IPS-15b (cell line): ENCODE results near the gene PNMA1.
A peak's percentile ranks its signal among the peaks of the same experiment; 100 is the strongest.

ENCODE experiments used
- H3K27me3 ChIP-seq: one replicate; pipeline ENCODE4 v1.6.1; 2013; ENCODE audit warnings: low read length; ENCODE audit not compliant: control insufficient read depth, insufficient read depth
- H3K36me3 ChIP-seq: one replicate; pipeline ENCODE4 v1.6.1; 2013; ENCODE audit warnings: low read length; ENCODE audit not compliant: control insufficient read depth, insufficient read depth
- H3K4me1 ChIP-seq: one replicate; pipeline ENCODE4 v1.6.1; 2013; ENCODE audit warnings: mild to moderate bottlenecking, low read length; ENCODE audit not compliant: control insufficient read depth, insufficient read depth
- H3K4me3 ChIP-seq: one replicate; pipeline ENCODE4 v1.5.1; 2013; ENCODE audit warnings: low read depth, low read length
- H3K9ac ChIP-seq: one replicate; pipeline ENCODE4 v1.6.1; 2013; ENCODE audit warnings: low read depth, mild to moderate bottlenecking, low read length
- H3K9me3 ChIP-seq: one replicate; pipeline ENCODE4 v1.6.1; 2013; ENCODE audit warnings: mild to moderate bottlenecking, low read length; ENCODE audit not compliant: control insufficient read depth, insufficient read depth

The PNMA1 gene

GRCh38 chr14:73747379-73748211 is 33.4 kb upstream of the PNMA1 start:
- H3K27me3 ChIP-seq, result no peaks in the 10 kb centered on the region
- H3K4me1 ChIP-seq, result peaks cover 8% of the 10 kb centered on the region
- no peak overlapping the region for H3K9ac ChIP-seq
- no peaks in the 10 kb centered on the region for H3K36me3 ChIP-seq
- no peak overlapping the region for H3K4me3 ChIP-seq
- no peaks in the 10 kb centered on the region for H3K9me3 ChIP-seq

GRCh38 chr14:73746520-73747378 is 32.6 kb upstream of the PNMA1 start:
- Histone ChIP-seq H3K9me3 (no peaks in the 10 kb centered on the region), H3K4me3 (no peak overlapping the region), H3K27me3 (no peaks in the 10 kb centered on the region), H3K36me3 (no peaks in the 10 kb centered on the region), H3K9ac (peak overlapping the region; percentile 37), H3K4me1 (peaks cover 16% of the 10 kb centered on the region)

GRCh38 chr14:73745571-73746519 is 31.7 kb upstream of the PNMA1 start:
- Histone ChIP-seq H3K4me1 (peaks cover 22% of the 10 kb centered on the region), H3K36me3 (no peaks in the 10 kb centered on the region), H3K9me3 (no peaks in the 10 kb centered on the region), H3K27me3 (no peaks in the 10 kb centered on the region), H3K9ac (peak overlapping the region; percentile 37), H3K4me3 (no peak overlapping the region)

GRCh38 chr14:73744874-73745529 is 30.8 kb upstream of the PNMA1 start:
- Histone ChIP-seq H3K27me3 (no peaks in the 10 kb centered on the region), H3K9me3 (no peaks in the 10 kb centered on the region), H3K9ac (no peak overlapping the region), H3K36me3 (no peaks in the 10 kb centered on the region), H3K4me1 (peaks cover 22% of the 10 kb centered on the region), H3K4me3 (no peak overlapping the region)

DNA sequence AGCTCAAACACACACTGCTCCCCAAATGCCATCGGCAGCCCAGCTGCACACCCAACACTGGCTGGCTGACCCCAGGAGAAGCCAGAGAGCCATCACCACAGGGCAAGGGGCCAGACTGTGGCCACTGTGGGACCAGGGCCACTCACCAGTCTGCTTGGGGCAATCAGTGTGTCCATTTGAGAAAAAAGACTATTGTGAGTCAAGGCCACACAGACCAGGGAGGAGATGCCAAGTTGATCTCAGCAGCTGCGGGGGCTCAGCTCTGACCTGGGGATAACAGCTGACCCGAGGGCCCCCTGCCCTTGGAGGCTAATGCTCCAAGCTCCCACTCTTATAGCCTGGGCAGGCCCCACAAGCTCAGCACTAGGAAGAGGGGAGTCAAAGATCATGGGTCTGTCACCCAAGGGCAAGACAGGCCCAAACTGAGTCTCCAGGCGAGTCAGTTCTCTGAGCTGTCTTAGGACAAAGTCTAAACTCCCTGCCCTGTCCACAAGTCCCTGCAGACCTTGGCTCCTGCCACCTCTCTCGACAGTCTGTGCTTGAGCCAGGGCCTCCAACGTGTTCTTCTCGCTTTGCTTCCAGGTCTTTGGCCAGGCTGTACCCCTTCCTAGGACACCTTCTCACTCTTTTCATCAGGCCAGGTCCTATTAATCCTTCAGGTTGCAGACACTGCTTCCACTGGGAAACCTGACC is 30.1 kb upstream of the PNMA1 start:
- Histone ChIP-seq H3K27me3 (no peaks in the 10 kb centered on the region), H3K9me3 (no peaks in the 10 kb centered on the region), H3K4me3 (no peak overlapping the region)

DNA sequence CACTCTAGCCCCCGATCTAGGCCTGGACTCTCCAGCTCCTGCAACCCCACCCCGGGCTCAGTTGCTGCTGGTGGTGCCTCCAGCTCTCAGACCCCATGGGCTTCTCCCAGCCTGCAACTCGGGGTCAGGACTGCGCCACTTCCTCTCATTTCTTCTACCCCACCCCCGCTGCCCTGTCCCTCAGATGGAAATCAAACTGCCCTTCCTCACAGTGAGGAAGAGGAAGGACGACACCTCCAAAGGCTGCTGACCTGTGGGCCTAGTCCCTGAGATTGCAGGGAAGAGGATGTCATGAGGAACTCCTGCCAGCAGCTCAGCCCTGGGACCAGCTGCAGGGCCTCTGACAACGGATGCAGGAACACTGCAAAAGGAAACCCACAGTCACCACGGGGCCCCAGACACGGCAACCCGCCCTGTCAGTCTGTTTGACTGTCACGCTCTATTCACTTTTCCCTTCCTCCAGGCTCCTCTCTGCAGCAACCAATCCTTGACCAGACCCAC is 29.3 kb upstream of the PNMA1 start:
- Histone ChIP-seq H3K9me3 (no peaks in the 10 kb centered on the region), H3K27me3 (no peaks in the 10 kb centered on the region), H3K4me3 (no peak overlapping the region), H3K36me3 (peaks cover 5% of the 10 kb centered on the region), H3K9ac (no peak overlapping the region), H3K4me1 (peaks cover 22% of the 10 kb centered on the region)

More for the DNA sequence above, 30.1 kb upstream of the PNMA1 start:
- Histone ChIP-seq H3K9ac (no peak overlapping the region), H3K36me3 (no peaks in the 10 kb centered on the region), H3K4me1 (peaks cover 22% of the 10 kb centered on the region)

GRCh38 chr14:73742520-73743238 is 28.5 kb upstream of the PNMA1 start:
- Histone ChIP-seq H3K9ac (peak overlapping the region; percentile 54), H3K36me3 (peaks cover 7% of the 10 kb centered on the region), H3K27me3 (no peaks in the 10 kb centered on the region), H3K4me3 (no peak overlapping the region), H3K9me3 (no peaks in the 10 kb centered on the region), H3K4me1 (peaks cover 22% of the 10 kb centered on the region)

GRCh38 chr14:73741876-73742519 is 27.8 kb upstream of the PNMA1 start:
- H3K4me1 ChIP-seq, result peaks cover 18% of the 10 kb centered on the region
- no peaks in the 10 kb centered on the region for H3K27me3 ChIP-seq
- H3K9me3 ChIP-seq, result no peaks in the 10 kb centered on the region
- H3K4me3 ChIP-seq, result peak overlapping the region; percentile 13
- H3K36me3 ChIP-seq, result peaks cover 7% of the 10 kb centered on the region
- H3K9ac ChIP-seq, result peak overlapping the region; percentile 60

DNA sequence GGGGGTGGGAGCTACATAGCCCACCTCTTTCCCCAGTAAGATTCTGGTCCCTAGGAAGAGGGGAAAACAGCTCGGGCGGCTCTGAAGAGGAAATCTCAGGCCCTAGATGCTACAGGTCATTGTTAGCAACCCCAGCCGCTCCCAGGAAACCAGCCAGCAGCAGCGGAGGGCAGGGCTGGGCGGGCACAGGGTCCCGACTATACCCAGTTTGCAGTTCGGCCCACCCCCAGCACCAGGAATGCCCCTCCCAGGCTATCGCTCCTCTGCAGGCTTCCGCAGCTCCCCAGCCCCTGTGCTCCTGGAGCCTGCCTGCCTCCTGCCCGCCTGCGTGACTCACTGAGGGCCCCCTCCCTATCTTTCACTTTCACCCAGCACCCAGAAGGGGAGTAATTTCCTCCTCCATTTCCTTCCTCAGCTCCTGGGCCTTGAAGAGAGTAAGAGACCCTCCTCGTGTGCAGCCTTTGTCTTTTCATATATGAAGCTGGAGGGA is 27.2 kb upstream of the PNMA1 start:
- Histone ChIP-seq H3K27me3 (no peaks in the 10 kb centered on the region), H3K36me3 (peaks cover 7% of the 10 kb centered on the region), H3K4me1 (peaks cover 15% of the 10 kb centered on the region), H3K4me3 (peak overlapping the region; percentile 13), H3K9me3 (no peaks in the 10 kb centered on the region), H3K9ac (peak overlapping the region; percentile 60)
